PC-9 (cell line): ENCODE data around the gene TERB1. TPM values are rescaled to one million over a fixed set of nuclear protein-coding genes. Genes with fewer than 3 reads are reported as not detected.

Experiments used
- BruUV-seq: library from RNA; stranded (reverse); fragments of 400-500 nt; replicated peaks from 2 replicates; lab custom pipeline; 2021; lab: Mats Ljungman, UMichigan
- CTCF ChIA-PET: fragments of 300-600 bp; sonication (Branson Sonifier 250); formaldehyde crosslinking; loops from one replicate; lab custom pipeline; 2022; ENCODE audit warnings: antibody characterized with exemption; lab: Charles Lee
- POLR2A ChIA-PET: fragments of 300-600 bp; sonication (Branson Sonifier 250); formaldehyde crosslinking; loops from one replicate; lab custom pipeline; 2022; ENCODE audit warnings: antibody characterized with exemption; ENCODE audit not compliant: unreplicated experiment; lab: Charles Lee
- DNase-seq, 2 experiments: peaks; one replicate each; pipeline versions ENCODE4 v3.0.0 to v3.0.0-alpha.2; 2015 to 2022; ENCODE audit warnings: mixed read lengths in 1 of 2
- H2AFZ ChIP-seq: fragments of 200-600 bp; sonication (generic); 2 replicates; pipeline ENCODE4 v1.8.1; 2017; ENCODE audit warnings: antibody characterized with exemption
- H3F3A ChIP-seq: fragments of 200-600 bp; sonication (generic); 2 replicates; pipeline ENCODE4 v1.8.1; 2017; ENCODE audit warnings: antibody characterized with exemption, mild to moderate bottlenecking, low read depth; ENCODE audit not compliant: insufficient read depth
- H3K27ac ChIP-seq: fragments of 200-600 bp; sonication (generic); 2 replicates; pipeline ENCODE4 v1.6.1; 2016; ENCODE audit warnings: mixed run types
- H3K27me3 ChIP-seq: fragments of 200-600 bp; sonication (generic); 2 replicates; pipeline ENCODE4 v1.6.1; 2016; ENCODE audit warnings: low read depth, mixed run types; ENCODE audit not compliant: insufficient read depth
- H3K36me3 ChIP-seq: fragments of 200-600 bp; sonication (generic); 2 replicates; pipeline ENCODE4 v1.6.1; 2016; ENCODE audit warnings: low read depth, mixed run types
- H3K4me1 ChIP-seq: fragments of 200-600 bp; sonication (generic); replicated peaks from 2 replicates; pipeline ENCODE4 v1.6.1; 2016; ENCODE audit warnings: mixed run types; ENCODE audit not compliant: insufficient read depth
- H3K4me2 ChIP-seq: fragments of 200-600 bp; sonication (generic); 2 replicates; pipeline ENCODE4 v1.6.1; 2017; ENCODE audit warnings: mixed run types
- H3K4me3 ChIP-seq: fragments of 200-600 bp; sonication (generic); 2 replicates; pipeline ENCODE4 v1.6.1; 2016; ENCODE audit warnings: mixed run types
- H3K79me2 ChIP-seq: fragments of 200-600 bp; sonication (generic); 2 replicates; pipeline ENCODE4 v1.6.1; 2017; ENCODE audit warnings: low read depth, mixed run types
- H3K9me2 ChIP-seq: fragments of 200-600 bp; sonication (generic); 2 replicates; pipeline ENCODE4 v1.8.1; 2017; ENCODE audit warnings: mild to moderate bottlenecking; ENCODE audit not compliant: insufficient read depth
- H3K9me3 ChIP-seq: fragments of 200-600 bp; sonication (generic); 2 replicates; pipeline ENCODE4 v1.8.1; 2016; ENCODE audit warnings: low read depth; ENCODE audit not compliant: insufficient read depth
- H4K20me1 ChIP-seq: fragments of 200-600 bp; sonication (generic); 2 replicates; pipeline ENCODE4 v1.8.1; 2017; ENCODE audit not compliant: insufficient read depth
- EZH2 ChIP-seq: fragments of 200-600 bp; sonication (generic); IDR thresholded peaks from 2 replicates; pipeline ENCODE4 v1.8.0; 2017; ENCODE audit warnings: antibody characterized with exemption, low read depth
- intact Hi-C: fragments of 100-400 bp; cut with micrococcal nuclease; formaldehyde crosslinking; loops from one replicate; pipeline ENCODE4 v1.10.0; 2022; ENCODE audit not compliant: unreplicated experiment
- total RNA-seq: library from RNA; stranded (reverse); gene quantifications from 2 replicates; pipeline ENCODE4 v1.2.3, GENCODE V29; 2021
- TF ChIP-seq, protein P1 (sequence below): fragments of 200-600 bp; sonication (generic); conservative IDR thresholded peaks from 2 replicates; pipeline ENCODE4 v1.6.1; 2017; ENCODE audit warnings: mixed run types, antibody characterized with exemption, mild to moderate bottlenecking, moderate library complexity

TERB1 gene
- total RNA-seq, 1 experiment from 2014 or later: not detected

DNA sequence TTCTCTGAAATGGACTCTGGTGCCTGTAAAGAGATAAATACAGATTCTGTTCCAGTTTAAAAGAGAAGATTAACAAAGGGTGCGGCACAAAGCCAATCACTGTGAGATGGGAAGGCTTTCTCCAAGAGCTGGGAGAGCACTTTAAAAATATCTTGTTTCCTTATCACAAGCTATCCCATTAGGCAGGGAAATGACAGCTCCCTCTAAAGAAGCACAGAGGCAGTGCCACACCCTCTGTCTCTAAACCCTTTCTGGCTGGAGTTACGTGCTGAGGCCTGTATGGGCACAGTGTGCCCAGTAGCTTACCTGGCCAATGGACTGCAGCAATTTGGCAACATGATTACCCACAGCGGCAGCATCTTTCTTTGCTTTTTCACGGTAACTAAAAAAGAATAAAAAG is 9.0 kb upstream of the TERB1 start:
- ChIA-PET POLR2A (no interaction called here), CTCF (interaction anchor here (0.6 kb wide), 1 partner anchor 32 kb away, joined by 6 read pairs; no protein-coding TSS in a partner anchor)
- intact Hi-C loops: no loop called here
- peaks cover 27% of the 10 kb centered on the region for H3K36me3 ChIP-seq
- no peaks in the 10 kb centered on the region for H4K20me1 ChIP-seq
- no peak overlapping the region for H3K4me2 ChIP-seq
- no peaks in the 10 kb centered on the region for H3K79me2 ChIP-seq
- H3K27ac ChIP-seq: no peak overlapping the region
- no peak for DNase-seq
- no peak overlapping the region for H2AFZ ChIP-seq
- H3K4me3 ChIP-seq: no peak overlapping the region
- no peaks in the 10 kb centered on the region for H3K9me2 ChIP-seq
- TF ChIP-seq, protein P1, sequence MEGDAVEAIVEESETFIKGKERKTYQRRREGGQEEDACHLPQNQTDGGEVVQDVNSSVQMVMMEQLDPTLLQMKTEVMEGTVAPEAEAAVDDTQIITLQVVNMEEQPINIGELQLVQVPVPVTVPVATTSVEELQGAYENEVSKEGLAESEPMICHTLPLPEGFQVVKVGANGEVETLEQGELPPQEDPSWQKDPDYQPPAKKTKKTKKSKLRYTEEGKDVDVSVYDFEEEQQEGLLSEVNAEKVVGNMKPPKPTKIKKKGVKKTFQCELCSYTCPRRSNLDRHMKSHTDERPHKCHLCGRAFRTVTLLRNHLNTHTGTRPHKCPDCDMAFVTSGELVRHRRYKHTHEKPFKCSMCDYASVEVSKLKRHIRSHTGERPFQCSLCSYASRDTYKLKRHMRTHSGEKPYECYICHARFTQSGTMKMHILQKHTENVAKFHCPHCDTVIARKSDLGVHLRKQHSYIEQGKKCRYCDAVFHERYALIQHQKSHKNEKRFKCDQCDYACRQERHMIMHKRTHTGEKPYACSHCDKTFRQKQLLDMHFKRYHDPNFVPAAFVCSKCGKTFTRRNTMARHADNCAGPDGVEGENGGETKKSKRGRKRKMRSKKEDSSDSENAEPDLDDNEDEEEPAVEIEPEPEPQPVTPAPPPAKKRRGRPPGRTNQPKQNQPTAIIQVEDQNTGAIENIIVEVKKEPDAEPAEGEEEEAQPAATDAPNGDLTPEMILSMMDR: no peak
- TF ChIP-seq EZH2: no peak
- BruUV-seq: no TSS peak
- H3K9me3 ChIP-seq: no peaks in the 10 kb centered on the region
- H3F3A ChIP-seq: no peaks in the 10 kb centered on the region
- H3K27me3 ChIP-seq: no peaks in the 10 kb centered on the region
- H3K4me1 ChIP-seq: no peaks in the 10 kb centered on the region

DNA sequence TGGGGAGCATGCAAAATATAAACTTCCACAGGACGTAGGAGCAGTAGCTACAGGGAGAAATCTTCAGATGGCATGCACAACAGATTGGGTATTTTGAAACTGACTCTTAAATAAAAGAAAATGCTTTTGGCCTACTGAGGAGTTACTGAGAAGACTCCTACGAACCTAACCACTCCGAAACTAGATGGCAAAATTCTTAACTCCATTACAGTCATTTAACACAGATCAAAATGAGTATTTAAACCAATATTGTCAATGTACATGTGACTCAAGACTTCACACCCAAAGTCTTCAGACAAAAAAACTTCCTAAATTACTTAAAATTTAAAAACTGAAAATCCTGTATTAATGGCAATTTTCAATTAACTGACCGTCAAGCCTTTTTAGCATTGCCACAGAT is 8.4 kb upstream of the TERB1 start:
- H3F3A ChIP-seq: no peaks in the 10 kb centered on the region
- H4K20me1 ChIP-seq: no peaks in the 10 kb centered on the region
- TF ChIP-seq, protein P1: no peak
- TF ChIP-seq EZH2: no peak
- intact Hi-C loops: no loop called here
- ChIA-PET POLR2A (no interaction called here), CTCF (interaction anchor here (0.6 kb wide), 1 partner anchor 32 kb away, joined by 6 read pairs; no protein-coding TSS in a partner anchor)
- no peaks in the 10 kb centered on the region for H3K9me2 ChIP-seq
- no peaks in the 10 kb centered on the region for H3K79me2 ChIP-seq
- H3K27me3 ChIP-seq: no peaks in the 10 kb centered on the region
- H3K9me3 ChIP-seq: no peaks in the 10 kb centered on the region
- DNase-seq: no peak
- H3K36me3 ChIP-seq: peaks cover 29% of the 10 kb centered on the region
- no peak overlapping the region for H3K4me2 ChIP-seq
- BruUV-seq: no TSS peak
- H3K4me1 ChIP-seq: no peaks in the 10 kb centered on the region
- no peak overlapping the region for H2AFZ ChIP-seq
- no peak overlapping the region for H3K4me3 ChIP-seq
- no peak overlapping the region for H3K27ac ChIP-seq

DNA sequence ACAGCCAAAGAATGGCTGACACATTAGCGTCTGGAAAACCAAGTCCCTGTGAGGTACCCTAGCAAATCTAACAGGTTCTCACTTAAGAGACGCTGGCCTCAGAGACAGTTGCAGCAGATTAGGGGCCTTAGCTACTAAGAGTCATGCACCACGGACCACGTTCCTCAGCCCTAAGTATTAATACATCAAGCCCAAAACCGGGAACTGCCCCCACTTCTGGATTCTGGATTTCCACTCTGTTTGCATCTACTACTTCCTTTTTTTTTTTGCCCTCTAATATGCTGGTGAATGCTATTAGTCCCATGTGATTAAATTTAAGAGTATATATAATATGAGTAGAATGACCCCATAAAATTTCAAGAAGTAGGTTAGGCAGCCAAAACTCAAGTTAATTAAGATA is 775 bp upstream of the TERB1 start:
- POLR2A ChIA-PET: no interaction called here

More for the DNA sequence above, 775 bp upstream of the TERB1 start:
- Histone ChIP-seq H3K4me2 (no peak overlapping the region), H3K9me3 (no peaks in the 10 kb centered on the region), H3K79me2 (no peaks in the 10 kb centered on the region), H3F3A (peaks cover 5% of the 10 kb centered on the region; the same call in 1 of the 2 replicates), H3K36me3 (peaks cover 29% of the 10 kb centered on the region; the same call in 1 of the 2 replicates), H3K9me2 (no peaks in the 10 kb centered on the region), H2AFZ (no peak overlapping the region), H4K20me1 (no peaks in the 10 kb centered on the region), H3K27me3 (no peaks in the 10 kb centered on the region), H3K4me3 (no peak overlapping the region), H3K27ac (no peak overlapping the region), H3K4me1 (no peaks in the 10 kb centered on the region)
- no TSS peak for BruUV-seq
- CTCF ChIA-PET: no interaction called here
- TF ChIP-seq, protein P1: no peak
- TF ChIP-seq EZH2: no peak
- intact Hi-C loops: no loop called here
- no peak for DNase-seq
